ENCODE results near the gene KCNJ6.

DNA sequence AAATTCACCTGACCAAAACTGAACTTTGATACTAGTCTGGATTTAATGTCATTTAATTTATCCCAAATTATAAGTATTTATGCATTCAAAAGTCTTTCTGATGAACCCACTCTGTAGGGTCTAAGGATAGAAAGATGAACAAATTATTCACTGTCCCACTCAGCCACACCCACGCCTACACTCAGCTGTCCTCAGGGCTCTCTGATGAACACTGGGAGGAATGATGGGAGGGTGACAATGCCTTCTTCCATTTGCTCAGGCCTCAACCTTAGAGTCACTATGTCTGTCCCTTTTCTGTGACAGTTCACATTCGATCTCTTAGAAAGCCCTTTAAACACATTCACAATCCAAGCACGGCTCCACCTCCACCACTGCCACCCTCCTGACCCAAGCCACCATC, 41.8 kb downstream of the KCNJ6 start:
- no peak for TF ChIP-seq EZH2 (IDR thresholded peaks at IDR 0.05; ENCODE audit: borderline replicate concordance, low read length)
- TF ChIP-seq, protein P1, sequence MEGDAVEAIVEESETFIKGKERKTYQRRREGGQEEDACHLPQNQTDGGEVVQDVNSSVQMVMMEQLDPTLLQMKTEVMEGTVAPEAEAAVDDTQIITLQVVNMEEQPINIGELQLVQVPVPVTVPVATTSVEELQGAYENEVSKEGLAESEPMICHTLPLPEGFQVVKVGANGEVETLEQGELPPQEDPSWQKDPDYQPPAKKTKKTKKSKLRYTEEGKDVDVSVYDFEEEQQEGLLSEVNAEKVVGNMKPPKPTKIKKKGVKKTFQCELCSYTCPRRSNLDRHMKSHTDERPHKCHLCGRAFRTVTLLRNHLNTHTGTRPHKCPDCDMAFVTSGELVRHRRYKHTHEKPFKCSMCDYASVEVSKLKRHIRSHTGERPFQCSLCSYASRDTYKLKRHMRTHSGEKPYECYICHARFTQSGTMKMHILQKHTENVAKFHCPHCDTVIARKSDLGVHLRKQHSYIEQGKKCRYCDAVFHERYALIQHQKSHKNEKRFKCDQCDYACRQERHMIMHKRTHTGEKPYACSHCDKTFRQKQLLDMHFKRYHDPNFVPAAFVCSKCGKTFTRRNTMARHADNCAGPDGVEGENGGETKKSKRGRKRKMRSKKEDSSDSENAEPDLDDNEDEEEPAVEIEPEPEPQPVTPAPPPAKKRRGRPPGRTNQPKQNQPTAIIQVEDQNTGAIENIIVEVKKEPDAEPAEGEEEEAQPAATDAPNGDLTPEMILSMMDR (IDR thresholded peaks at IDR 0.05; ENCODE audit: low read length): no peak
